ENCODE data around the gene LEPROT.

DNA sequence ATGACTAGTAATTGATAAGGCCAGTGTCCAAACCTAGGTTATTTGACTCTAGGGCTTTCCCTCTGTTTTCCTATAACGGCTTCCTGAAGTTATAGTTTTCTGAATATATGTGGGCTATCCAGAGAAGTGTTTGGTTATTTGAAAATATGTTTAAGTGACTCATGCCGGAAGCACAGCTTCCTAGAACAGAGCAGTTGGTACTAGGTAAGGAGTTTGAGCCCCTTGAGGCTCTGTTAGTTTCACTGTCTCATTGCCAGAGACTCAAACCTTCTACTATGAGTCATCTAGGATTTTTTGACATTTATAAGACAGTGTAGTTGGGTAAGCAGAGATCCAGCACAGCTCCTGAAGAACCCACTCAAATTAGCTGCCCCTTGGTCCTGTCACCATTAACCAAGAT, 27.1 kb upstream of the LEPROT start:
- TF ChIP-seq, protein P1, sequence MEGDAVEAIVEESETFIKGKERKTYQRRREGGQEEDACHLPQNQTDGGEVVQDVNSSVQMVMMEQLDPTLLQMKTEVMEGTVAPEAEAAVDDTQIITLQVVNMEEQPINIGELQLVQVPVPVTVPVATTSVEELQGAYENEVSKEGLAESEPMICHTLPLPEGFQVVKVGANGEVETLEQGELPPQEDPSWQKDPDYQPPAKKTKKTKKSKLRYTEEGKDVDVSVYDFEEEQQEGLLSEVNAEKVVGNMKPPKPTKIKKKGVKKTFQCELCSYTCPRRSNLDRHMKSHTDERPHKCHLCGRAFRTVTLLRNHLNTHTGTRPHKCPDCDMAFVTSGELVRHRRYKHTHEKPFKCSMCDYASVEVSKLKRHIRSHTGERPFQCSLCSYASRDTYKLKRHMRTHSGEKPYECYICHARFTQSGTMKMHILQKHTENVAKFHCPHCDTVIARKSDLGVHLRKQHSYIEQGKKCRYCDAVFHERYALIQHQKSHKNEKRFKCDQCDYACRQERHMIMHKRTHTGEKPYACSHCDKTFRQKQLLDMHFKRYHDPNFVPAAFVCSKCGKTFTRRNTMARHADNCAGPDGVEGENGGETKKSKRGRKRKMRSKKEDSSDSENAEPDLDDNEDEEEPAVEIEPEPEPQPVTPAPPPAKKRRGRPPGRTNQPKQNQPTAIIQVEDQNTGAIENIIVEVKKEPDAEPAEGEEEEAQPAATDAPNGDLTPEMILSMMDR (IDR thresholded peaks at IDR 0.05 in 8 of 11, conservative IDR thresholded peaks at IDR 0.05 in 3 of 11) = no peak
- no peak for TF ChIP-seq POLR2AphosphoS5 (IDR thresholded peaks at IDR 0.05)

All from spleen (tissue), 7 donors.